HG03575 (cell line): ENCODE results near the gene WASHC4.
"Not testable (repeated sequence)": the region's sequence is repeated elsewhere in the genome, so short reads cannot be mapped to it uniquely, and the experiment has no call there.

Experiments used
- ATAC-seq: cut with Tn5 transposase; IDR thresholded peaks from one replicate; pipeline ENCODE4 v1.9.1; 2021; ENCODE audit not compliant: unreplicated experiment, insufficient number of reproducible peaks, low FRiP score; ENCODE audit errors: extremely low read depth

The WASHC4 gene

GRCh38 chr12:105085501-105085900 is 22.0 kb upstream of the WASHC4 start:
- no peak for ATAC-seq

- no peak for ATAC-seq
These were observed 17.7 kb upstream of the WASHC4 start for GRCh38 chr12:105089817-105090216.

GRCh38 chr12:105090361-105090760 is 17.2 kb upstream of the WASHC4 start:
- no peak for ATAC-seq

GRCh38 chr12:105091476-105092206 is 15.9 kb upstream of the WASHC4 start:
- no peak for ATAC-seq

- no peak for ATAC-seq
These were observed 15.2 kb upstream of the WASHC4 start for GRCh38 chr12:105092336-105092735.

GRCh38 chr12:105095338-105095737 is 12.2 kb upstream of the WASHC4 start:
- ATAC-seq, result not testable (repeated sequence)

- no peak for ATAC-seq
These were observed 8.2 kb upstream of the WASHC4 start for GRCh38 chr12:105099356-105099755.

GRCh38 chr12:105100207-105100985 is 7.1 kb upstream of the WASHC4 start:
- no peak for ATAC-seq

- ATAC-seq, result no peak
These were observed 6.5 kb upstream of the WASHC4 start for GRCh38 chr12:105100998-105101397.

GRCh38 chr12:105102673-105103072 is 4.9 kb upstream of the WASHC4 start:
- ATAC-seq, result no peak

- ATAC-seq, result no peak
These were observed 2.8 kb upstream of the WASHC4 start for GRCh38 chr12:105104762-105105161.

GRCh38 chr12:105106621-105107020 is 910 bp upstream of the WASHC4 start:
- no peak for ATAC-seq

- ATAC-seq, result no peak
These were observed 399 bp upstream of the WASHC4 start for GRCh38 chr12:105107171-105107493.

GRCh38 chr12:105109465-105110212 is 2.1 kb downstream of the WASHC4 start:
- no peak for ATAC-seq

- ATAC-seq, result no peak
These were observed 3.3 kb downstream of the WASHC4 start for GRCh38 chr12:105110851-105111250.

- ATAC-seq, result no peak
These were observed 5.6 kb downstream of the WASHC4 start for GRCh38 chr12:105113094-105113493.

- no peak for ATAC-seq
These were observed 9.4 kb downstream of the WASHC4 start for GRCh38 chr12:105116969-105117368.

- no peak for ATAC-seq
These were observed 13.0 kb downstream of the WASHC4 start for GRCh38 chr12:105120551-105120950.

GRCh38 chr12:105138248-105138647 is 30.7 kb downstream of the WASHC4 start:
- ATAC-seq, result no peak
